ENCODE results near the gene CACNG4.

GRCh38 chr17:66984730-66985129 is 20.2 kb downstream of the CACNG4 start:
- TF ChIP-seq CTCF (conservative IDR thresholded peaks at IDR 0.05; ENCODE audit: low read depth in 2 of 2) (no peak), EZH2 (IDR thresholded peaks at IDR 0.05; ENCODE audit: low read depth, unreplicated experiment) (no peak), EZH2phosphoT487 (IDR thresholded peaks at IDR 0.05; ENCODE audit: unreplicated experiment) (no peak), REST (IDR thresholded peaks at IDR 0.05; ENCODE audit: unreplicated experiment) (no peak), POLR2AphosphoS5 (IDR thresholded peaks at IDR 0.05; ENCODE audit: low read depth) (no peak), ETS1 (IDR thresholded peaks at IDR 0.05) (no peak), ZNF331 (CRISPR knock-in tag; IDR thresholded peaks at IDR 0.05; ENCODE audit: low read depth) (no peak), CREB1 (CRISPR knock-in tag; IDR thresholded peaks at IDR 0.05; ENCODE audit: low read depth) (no peak), STAT1 (IDR thresholded peaks at IDR 0.05; ENCODE audit: unreplicated experiment) (no peak)

All from GM23338 (cell line).